Measurements from ENCODE around the gene ITFG1.

ITFG1 gene

GRCh38 chr16:47465919-47466630 lies 5.2 kb upstream of the ITFG1 start:
- DNase-seq (ENCODE audit: insufficient read length, low spot score) (no peak), FAIRE-seq (no peak)
- no peak for TF ChIP-seq CTCF (IDR thresholded peaks at IDR 0.05; ENCODE audit: insufficient read depth, missing control alignments)

DNA sequence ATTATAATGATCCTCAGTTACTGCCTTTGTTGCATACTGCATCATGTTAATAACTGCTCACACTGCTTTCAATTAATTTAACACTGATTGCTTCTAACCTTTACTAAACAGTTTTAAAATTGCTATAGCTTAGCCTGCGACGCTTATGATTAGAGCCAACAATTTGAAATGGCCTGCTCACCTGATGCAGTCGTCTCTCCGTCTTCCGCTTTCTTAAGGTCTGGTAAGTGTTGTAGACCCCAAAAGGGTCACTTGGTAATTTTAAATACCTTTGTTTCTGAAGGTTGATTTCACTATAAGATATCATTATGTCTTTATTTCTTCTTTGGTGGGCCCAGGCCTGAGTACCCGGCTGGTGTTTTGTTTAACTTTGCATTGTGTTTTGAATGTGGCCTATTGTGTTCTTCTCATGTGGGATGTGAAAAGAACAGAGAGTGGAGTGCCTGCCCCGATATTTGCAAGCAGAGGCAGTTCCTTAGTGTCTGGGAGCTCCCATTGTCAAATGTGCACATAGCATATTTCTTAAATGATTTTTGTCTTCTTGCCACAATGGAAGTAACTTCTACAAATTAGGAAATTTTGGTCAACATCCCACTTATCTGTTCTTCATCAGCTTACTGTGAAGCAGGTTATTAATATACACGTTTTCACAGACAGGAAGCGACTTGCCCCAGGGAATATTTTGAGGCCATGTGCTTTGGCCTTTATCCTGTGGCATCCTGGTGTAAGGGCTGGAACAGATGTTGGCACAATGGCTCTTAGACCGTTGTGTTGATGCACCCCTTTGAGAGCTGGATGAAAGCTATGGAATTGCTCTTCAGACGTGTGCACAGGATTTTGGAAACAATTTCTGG lies 3.1 kb upstream of the ITFG1 start:
- TF ChIP-seq CTCF (IDR thresholded peaks at IDR 0.05; ENCODE audit: insufficient read depth, missing control alignments) = no peak
- DNase-seq (ENCODE audit: insufficient read length, low spot score) (no peak), FAIRE-seq (no peak)

GRCh38 chr16:47461598-47462266 lies 869 bp upstream of the ITFG1 start:
- DNase-seq (ENCODE audit: insufficient read length, low spot score) = no peak
- TF ChIP-seq CTCF (IDR thresholded peaks at IDR 0.05; ENCODE audit: insufficient read depth, missing control alignments) = no peak
- FAIRE-seq = no peak

DNA sequence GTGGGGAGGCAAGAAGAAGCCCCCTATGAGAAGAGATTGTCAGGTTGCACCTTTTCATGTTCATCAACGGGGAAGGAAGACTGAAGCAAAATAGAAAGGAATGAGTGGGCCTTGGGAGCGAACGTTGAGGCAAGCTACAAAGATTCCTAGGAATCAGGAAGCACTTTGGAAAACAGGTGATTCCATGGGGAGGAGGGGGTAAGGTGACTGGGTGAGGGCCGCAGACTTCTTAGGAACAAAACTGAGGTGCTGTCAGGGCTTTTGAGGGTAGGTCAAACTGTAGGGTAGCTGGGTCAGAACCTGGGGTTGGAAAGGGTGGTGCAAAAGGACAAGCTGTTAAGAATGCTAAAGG lies 528 bp downstream of the ITFG1 start:
- DNase-seq (ENCODE audit: insufficient read length, low spot score) (no peak), FAIRE-seq (no peak)
- no peak for TF ChIP-seq CTCF (IDR thresholded peaks at IDR 0.05; ENCODE audit: insufficient read depth, missing control alignments)

GRCh38 chr16:47459603-47460002 lies 1.3 kb downstream of the ITFG1 start:
- FAIRE-seq (no peak), DNase-seq (ENCODE audit: insufficient read length, low spot score) (no peak)
- TF ChIP-seq CTCF (IDR thresholded peaks at IDR 0.05; ENCODE audit: insufficient read depth, missing control alignments) = no peak

GRCh38 chr16:47458331-47458730 lies 2.5 kb downstream of the ITFG1 start:
- DNase-seq (ENCODE audit: insufficient read length, low spot score) = no peak
- FAIRE-seq = no peak
- TF ChIP-seq CTCF (IDR thresholded peaks at IDR 0.05; ENCODE audit: insufficient read depth, missing control alignments) = no peak

Measured in D721Med (cell line).